ENCODE measurements around the gene CAVIN4.

CAVIN4 gene

GRCh38 chr9:100619665-100620064, 41.8 kb downstream of the CAVIN4 start:
- H2AFZ ChIP-seq = no peak overlapping the region
- no peaks in the 10 kb centered on the region for H3K36me3 ChIP-seq (ENCODE audit: control insufficient read depth, insufficient read depth, low read length)
- no peak overlapping the region for H3K9ac ChIP-seq
- TF ChIP-seq, protein P1, sequence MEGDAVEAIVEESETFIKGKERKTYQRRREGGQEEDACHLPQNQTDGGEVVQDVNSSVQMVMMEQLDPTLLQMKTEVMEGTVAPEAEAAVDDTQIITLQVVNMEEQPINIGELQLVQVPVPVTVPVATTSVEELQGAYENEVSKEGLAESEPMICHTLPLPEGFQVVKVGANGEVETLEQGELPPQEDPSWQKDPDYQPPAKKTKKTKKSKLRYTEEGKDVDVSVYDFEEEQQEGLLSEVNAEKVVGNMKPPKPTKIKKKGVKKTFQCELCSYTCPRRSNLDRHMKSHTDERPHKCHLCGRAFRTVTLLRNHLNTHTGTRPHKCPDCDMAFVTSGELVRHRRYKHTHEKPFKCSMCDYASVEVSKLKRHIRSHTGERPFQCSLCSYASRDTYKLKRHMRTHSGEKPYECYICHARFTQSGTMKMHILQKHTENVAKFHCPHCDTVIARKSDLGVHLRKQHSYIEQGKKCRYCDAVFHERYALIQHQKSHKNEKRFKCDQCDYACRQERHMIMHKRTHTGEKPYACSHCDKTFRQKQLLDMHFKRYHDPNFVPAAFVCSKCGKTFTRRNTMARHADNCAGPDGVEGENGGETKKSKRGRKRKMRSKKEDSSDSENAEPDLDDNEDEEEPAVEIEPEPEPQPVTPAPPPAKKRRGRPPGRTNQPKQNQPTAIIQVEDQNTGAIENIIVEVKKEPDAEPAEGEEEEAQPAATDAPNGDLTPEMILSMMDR (IDR thresholded peaks at IDR 0.05) = no peak
- H3K27ac ChIP-seq = no peak overlapping the region
- no peaks in the 10 kb centered on the region for H3K4me1 ChIP-seq
- no peak overlapping the region for H3K4me3 ChIP-seq (ENCODE audit: low read depth, low read length)
- H3K4me2 ChIP-seq (ENCODE audit: low read length) = no peak overlapping the region
- H3K79me2 ChIP-seq = no peaks in the 10 kb centered on the region
- H3K27me3 ChIP-seq (ENCODE audit: control insufficient read depth, insufficient read depth, low read length) = no peaks in the 10 kb centered on the region
- H3K9me3 ChIP-seq (ENCODE audit: control insufficient read depth, low read length) = no peaks in the 10 kb centered on the region

DNA sequence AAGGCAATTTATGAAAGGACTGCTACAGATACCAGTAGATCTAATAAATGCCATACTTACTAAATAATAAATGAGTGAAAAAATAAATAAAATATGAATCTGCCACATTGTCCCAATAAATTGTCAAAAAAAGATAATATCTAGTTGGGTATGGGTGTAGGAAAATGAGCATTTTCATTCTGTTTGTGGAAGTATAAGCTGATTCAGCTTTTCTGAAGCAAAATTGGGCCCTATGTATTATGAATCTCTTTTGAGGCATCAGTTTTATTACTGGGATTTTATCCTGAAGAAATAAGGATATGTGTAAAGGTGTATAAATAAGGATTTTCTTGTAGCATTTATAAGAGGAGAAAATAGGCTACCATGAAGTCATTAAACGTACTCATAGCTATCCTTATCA, 46.1 kb downstream of the CAVIN4 start:
- no peak overlapping the region for H3K4me3 ChIP-seq (ENCODE audit: low read depth, low read length)
- no peaks in the 10 kb centered on the region for H3K4me1 ChIP-seq
- TF ChIP-seq, protein P1 (IDR thresholded peaks at IDR 0.05) = no peak
- H3K27ac ChIP-seq = no peak overlapping the region
- H3K9ac ChIP-seq = no peak overlapping the region
- H3K79me2 ChIP-seq = no peaks in the 10 kb centered on the region
- no peak overlapping the region for H2AFZ ChIP-seq
- no peaks in the 10 kb centered on the region for H3K27me3 ChIP-seq (ENCODE audit: control insufficient read depth, insufficient read depth, low read length)
- no peaks in the 10 kb centered on the region for H3K36me3 ChIP-seq (ENCODE audit: control insufficient read depth, insufficient read depth, low read length)
- no peak overlapping the region for H3K4me2 ChIP-seq (ENCODE audit: low read length)
- no peaks in the 10 kb centered on the region for H3K9me3 ChIP-seq (ENCODE audit: control insufficient read depth, low read length)

DNA sequence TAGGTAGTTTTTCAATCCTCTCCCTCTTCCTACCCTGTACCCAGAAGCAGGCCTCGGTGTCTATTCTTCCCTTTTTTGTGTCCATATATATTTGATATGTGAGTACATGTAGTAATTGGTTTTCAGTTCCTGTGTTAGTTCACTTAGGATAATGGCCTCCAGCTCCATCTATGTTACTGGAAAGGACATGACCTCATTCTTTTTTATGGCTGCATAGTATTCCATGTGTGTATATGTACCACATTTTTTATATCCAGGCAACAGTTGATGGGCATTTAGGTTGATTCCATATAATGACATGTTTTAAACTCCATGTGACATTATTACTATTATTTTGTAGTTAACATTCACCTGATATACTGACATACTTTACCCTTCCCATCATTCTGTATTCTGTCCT, 49.1 kb downstream of the CAVIN4 start:
- TF ChIP-seq, protein P1 (IDR thresholded peaks at IDR 0.05) = no peak
- Histone ChIP-seq H3K9me3 (ENCODE audit: control insufficient read depth, low read length) (no peaks in the 10 kb centered on the region), H3K27ac (no peak overlapping the region), H3K79me2 (no peaks in the 10 kb centered on the region), H3K4me2 (ENCODE audit: low read length) (no peak overlapping the region), H3K4me1 (no peaks in the 10 kb centered on the region), H3K9ac (no peak overlapping the region), H3K36me3 (ENCODE audit: control insufficient read depth, insufficient read depth, low read length) (no peaks in the 10 kb centered on the region), H3K27me3 (ENCODE audit: control insufficient read depth, insufficient read depth, low read length) (no peaks in the 10 kb centered on the region), H2AFZ (no peak overlapping the region), H3K4me3 (ENCODE audit: low read depth, low read length) (no peak overlapping the region)

GRCh38 chr9:100637787-100638186, 59.9 kb downstream of the CAVIN4 start:
- Histone ChIP-seq H3K27ac (no peak overlapping the region), H3K79me2 (no peaks in the 10 kb centered on the region), H3K4me3 (ENCODE audit: low read depth, low read length) (no peak overlapping the region), H3K4me1 (no peaks in the 10 kb centered on the region), H3K9ac (no peak overlapping the region), H3K36me3 (ENCODE audit: control insufficient read depth, insufficient read depth, low read length) (no peaks in the 10 kb centered on the region), H3K27me3 (ENCODE audit: control insufficient read depth, insufficient read depth, low read length) (no peaks in the 10 kb centered on the region), H3K4me2 (ENCODE audit: low read length) (no peak overlapping the region), H2AFZ (no peak overlapping the region), H3K9me3 (ENCODE audit: control insufficient read depth, low read length) (no peaks in the 10 kb centered on the region)
- TF ChIP-seq, protein P1 (IDR thresholded peaks at IDR 0.05) = no peak
